ENCODE measurements around the gene RCN1.
A peak's percentile ranks its signal among the peaks of the same experiment; 100 is the strongest.
"Not testable (repeated sequence)": the region's sequence is repeated elsewhere in the genome, so short reads cannot be mapped to it uniquely, and the experiment has no call there.

The RCN1 gene

DNA sequence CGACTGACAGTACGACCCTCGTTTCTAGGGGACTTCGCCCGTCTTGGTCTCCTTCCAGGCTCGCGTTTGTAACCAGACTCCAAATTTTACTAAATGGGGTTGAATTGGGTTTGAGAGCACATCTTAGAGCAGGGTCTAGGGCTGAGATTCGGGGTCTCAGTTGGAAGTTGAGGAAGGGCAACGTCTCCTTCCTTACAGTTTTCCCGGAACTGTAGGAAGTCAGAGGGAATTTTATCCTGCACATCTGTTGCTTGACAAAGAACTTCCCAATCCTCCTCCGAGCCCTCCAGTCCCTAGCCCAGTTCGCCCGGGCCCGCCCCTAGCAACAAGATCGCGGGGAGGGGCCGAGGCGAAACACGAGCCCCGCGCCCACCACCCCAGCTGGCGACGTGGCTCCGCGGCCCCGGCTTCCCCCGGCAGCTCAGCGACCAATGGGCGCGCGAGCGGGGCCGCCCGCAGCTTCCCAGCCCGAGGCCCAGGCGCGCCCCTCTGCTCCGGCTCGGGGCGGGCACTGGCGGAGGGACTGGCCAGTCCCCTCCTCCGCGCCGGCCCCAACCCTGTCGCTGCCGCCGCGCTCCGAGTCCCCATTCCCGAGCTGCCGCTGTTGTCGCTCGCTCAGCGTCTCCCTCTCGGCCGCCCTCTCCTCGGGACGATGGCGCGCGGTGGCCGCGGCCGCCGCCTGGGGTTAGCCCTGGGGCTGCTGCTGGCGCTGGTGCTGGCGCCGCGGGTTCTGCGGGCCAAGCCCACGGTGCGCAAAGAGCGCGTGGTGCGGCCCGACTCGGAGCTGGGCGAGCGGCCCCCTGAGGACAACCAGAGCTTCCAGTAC, at the start of gene RCN1:
Gene RCN1 (plus strand): TSS at position 530 of the 826 bp plus-strand sequence. CDS start 123 bp downstream, at position 653.
- peak in 1 of 2 experiments; percentile 7 for DNase-seq

- no peak for DNase-seq
Measured at GRCh38 chr11:32043737-32044136, 47.1 kb upstream of the RCN1 start.

GRCh38 chr11:32044158-32044863, 46.6 kb upstream of the RCN1 start:
- no peak for DNase-seq

GRCh38 chr11:32045456-32045855, 45.4 kb upstream of the RCN1 start:
- no peak for DNase-seq

DNA sequence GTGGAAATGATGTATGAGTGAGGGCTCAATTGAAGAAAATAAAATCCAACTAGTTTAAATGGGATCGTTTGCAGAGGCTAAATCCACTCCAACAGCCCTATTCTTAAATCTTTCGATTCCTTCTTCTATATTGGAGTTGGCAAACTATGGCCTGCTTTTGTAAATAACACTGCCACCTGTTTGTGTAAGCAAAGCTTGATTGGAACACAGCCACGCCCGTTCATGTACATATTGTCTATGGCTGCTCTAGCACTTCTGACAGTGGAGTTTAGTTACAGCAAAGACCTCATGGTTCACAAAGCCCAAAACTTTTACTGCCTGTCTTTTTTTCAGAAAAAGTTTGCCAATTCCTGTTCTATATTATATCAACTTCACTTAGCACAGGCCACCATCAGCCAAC, 40.6 kb upstream of the RCN1 start:
- no peak for DNase-seq

- DNase-seq = peak in 1 of 2 experiments; percentile 25
Measured at GRCh38 chr11:32052215-32052614, 38.7 kb upstream of the RCN1 start.

GRCh38 chr11:32053151-32053888, 37.6 kb upstream of the RCN1 start:
- no peak for DNase-seq

- no peak for DNase-seq
Measured at GRCh38 chr11:32055861-32056260, 35.0 kb upstream of the RCN1 start.

DNA sequence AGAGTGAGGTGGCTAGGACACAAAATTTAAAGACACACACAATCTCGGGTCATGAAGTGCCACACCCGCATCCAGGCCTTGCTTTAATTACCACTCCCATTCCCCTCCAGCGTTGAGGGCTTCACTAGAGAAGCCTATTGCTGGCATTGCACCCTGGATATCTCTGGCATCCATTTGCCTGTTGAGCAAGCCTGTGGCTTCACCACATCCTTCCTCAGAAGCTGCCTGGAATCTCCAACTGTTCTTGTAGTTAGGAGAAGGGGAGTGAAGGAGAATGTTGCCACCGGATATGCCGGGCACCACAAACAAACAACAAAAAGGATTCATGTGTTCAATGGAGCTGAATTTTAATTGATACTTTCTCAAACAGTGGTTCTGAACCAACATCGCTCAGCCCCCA, 34.4 kb upstream of the RCN1 start:
- no peak for DNase-seq

- no peak for DNase-seq
Measured at GRCh38 chr11:32059686-32060462, 31.0 kb upstream of the RCN1 start.

GRCh38 chr11:32062540-32062939, 28.3 kb upstream of the RCN1 start:
- DNase-seq = no peak

DNA sequence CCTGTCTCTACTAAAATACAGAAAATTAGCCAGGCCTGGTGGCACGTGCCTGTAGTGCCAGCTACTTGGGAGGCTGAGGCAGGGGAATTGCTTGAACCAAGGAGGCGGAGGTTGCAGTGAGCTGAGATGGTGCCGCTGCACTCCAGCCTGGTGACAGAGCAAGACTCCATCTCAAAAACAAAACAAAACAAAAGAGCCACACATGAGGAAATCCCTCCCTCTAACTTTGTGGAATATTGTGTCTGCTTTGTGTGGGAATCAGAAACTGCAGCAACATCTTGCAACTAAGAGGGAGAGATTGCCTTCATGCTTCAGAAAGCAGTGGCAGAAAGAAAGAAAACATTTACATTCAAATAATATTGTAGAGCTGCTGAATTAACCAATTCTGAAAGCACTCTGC, 27.8 kb upstream of the RCN1 start:
- DNase-seq = not testable (repeated sequence)

GRCh38 chr11:32065865-32066629, 24.8 kb upstream of the RCN1 start:
- DNase-seq = no peak

DNA sequence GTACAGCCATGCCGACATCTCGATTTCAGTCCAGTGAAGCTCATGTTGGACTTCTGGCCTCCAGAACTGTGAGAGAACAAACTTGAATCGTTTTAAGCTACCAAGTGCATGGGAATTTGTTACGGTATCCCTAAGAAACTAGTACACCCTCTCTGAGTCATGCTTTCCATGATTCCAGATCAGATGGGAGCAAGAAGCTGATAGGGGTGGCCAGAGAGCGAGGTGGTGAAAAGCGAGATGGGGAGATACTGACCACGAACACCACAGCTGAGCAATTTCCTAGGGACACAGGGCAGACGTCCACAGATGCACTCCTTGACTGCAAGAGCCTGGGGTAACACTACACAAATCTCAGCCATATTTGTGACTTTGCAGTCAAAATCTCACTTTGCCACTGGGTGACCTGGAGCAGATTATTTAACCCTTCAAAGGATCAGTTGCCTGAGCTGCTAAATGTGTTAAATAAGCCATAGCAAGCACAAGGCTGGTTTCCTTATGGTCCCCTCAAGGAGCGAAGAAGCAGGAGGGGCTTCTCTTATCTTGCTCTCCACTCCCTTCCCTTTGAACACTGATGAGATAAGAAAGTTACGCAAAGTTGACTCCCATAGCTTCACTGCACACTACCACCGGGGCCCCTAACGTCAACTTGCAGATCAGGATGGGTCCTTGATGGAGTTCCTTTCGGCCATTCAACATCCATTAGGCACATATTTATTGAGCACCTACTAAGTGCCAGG, 22.6 kb upstream of the RCN1 start:
- no peak for DNase-seq

DNA sequence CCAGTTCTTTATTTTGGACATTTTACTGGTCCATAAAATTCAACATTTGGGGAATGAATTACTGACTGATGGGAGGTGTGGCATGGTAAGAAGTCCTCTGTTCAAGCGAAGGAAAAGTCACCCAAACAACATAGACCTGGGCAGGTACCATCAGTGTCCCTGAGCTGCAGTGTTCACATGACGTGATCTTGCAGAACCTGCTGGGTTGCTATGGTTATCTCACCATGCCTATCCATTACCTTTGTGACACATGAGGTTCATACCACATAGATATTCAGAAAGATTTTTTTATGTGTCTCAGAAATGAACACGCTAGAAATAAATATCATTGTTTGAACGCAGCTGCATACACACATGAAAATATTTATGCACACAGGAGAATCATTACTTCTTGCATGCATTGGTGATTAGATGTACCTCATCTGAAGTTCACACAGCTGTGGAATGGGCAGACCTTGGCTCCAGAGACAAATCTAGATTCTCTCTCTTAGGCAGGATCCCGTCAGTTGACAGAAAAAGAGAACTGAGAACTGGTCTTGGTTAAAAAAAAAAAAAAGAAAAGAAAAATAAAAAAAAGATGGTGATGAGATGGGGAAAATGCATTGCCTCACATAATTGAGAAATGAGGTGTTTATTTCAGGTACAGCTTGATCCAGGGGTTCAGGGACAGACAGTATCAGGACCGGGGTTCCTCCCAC, 21.4 kb upstream of the RCN1 start:
- DNase-seq = no peak

GRCh38 chr11:32070692-32071091, 20.2 kb upstream of the RCN1 start:
- DNase-seq = no peak

DNA sequence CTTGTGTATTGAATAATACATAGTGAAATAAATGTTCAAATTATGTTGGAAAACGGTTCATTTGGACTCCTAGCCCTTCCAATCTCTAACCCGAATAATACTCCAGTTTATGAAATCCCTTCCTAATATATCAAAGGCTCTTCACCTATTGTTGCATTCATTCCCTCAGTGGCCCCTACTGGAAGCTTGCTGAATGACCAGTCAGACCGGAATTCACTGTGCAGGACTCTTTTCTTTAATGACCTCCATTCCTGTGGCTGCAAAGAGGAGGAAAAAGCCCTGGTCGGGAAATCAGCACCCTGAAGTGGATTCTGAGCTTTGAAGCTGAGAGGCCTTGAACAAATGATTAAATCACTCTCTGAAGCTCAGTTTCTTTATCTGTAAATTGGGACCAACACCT, 19.1 kb upstream of the RCN1 start:
- DNase-seq = no peak

DNA sequence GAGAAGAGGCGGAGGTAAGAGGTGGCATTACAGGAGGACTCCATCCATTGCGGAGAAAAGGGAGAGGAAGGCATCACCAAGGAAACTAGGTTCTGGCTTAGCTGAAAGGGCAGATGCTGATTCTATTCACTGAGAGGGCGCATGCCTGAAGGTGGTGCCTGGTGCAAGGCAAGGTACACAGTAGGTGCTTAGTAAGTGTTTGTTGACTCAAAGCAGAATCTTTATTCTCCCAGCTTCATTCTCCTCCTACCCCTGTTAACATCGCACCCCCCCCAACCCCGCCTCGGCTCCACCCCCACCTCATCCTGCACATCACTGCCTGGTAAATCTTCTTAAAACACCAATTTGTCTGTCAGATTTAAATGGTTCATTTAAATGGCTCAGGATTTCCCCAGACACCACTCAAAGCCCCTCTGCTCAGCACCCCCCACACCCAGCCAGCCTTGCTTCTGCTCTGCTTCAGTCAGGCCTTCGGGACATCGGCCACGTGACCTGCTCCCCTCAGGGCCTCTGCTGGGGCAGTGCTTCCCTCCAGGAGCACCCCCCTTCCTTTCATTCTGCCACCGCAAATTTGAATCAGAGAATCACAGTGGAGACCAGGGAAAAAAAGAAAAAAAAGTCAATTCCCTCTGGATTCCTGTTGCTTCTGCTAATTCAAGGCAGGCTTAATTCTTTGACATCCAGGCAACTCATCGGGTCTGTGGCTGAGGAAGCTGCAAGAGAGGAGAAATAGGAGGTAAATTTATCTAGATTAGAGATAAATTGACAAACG, 17.8 kb upstream of the RCN1 start:
- no peak for DNase-seq

- DNase-seq = no peak
Measured at GRCh38 chr11:32073644-32074026, 17.2 kb upstream of the RCN1 start.

DNA sequence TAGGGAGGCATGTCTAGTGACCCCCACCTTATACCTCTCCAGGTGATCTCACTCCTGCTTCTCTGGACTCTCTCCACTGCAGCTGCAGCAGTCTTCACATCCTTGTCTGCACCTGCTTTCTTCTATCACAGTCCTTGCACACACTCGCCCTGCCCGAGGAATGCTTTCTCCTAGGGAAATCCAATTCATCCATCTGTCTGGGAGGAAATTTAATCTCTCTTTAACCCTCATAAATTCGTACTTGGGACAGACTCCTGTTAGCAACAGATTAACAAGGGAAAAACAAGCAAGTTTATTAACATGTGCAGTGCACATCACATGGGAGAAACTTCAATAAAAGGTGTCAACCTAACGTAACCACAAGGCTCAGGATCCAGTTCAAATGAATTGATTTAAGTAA, 11.3 kb upstream of the RCN1 start:
- no peak for DNase-seq
